GM19240 (cell line): ENCODE measurements around the gene ADD1.
A peak's percentile ranks its signal among the peaks of the same experiment; 100 is the strongest.

Experiments used
- DNase-seq: peaks from one replicate; pipeline ENCODE4 v3.0.0; 2011; ENCODE audit warnings: low spot score; ENCODE audit not compliant: insufficient read length

The ADD1 gene

GRCh38 chr4:2805712-2806389, 37.8 kb upstream of the ADD1 start:
- DNase-seq: no peak

DNA sequence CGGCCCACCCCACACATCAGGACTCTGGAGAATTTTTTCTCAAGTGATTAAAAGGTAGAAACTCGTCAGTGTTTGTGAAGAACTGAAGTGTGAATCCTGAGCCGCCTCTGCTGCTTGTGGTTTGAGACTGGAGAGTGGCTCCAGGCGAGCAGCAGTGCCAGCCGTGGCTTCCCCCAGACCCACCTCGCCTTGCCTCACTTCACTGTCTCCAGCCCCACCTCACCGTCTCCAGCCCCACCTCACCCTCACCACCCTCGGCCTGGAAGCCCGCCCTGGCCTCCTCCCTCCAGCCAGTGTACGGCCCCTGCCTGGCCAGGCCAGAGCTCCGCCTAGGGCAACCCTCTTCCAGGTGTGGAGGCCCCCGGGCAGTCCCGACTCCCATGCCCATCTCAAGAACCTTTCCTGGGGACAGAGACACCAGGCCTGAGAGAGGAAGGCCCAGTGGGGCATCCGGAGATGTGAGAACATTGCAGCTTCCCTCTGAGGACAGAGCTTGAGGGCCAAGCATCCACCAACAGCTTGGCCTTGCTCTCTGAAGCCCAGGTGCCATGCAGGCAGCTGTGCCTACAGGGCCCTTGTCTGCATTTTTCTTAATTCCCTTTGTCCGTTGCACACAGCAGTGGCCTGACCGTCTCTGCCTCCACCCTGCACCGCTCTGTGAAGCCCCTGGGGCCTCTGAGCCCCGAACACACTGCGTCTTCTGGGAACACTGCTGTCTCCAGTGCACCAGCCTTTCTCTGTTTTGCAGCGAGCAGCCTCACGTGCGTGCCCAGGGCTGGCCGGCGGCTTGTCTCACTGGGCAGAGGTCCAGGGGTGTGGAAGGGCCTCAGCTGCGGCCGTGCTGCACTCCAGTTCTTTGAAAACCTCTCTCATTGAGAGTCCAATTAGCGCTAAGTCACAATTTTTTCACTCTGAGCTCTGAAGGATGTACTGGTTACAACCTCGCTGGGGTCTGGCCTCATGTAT, 37.0 kb upstream of the ADD1 start:
- no peak for DNase-seq

GRCh38 chr4:2807571-2807970, 36.1 kb upstream of the ADD1 start:
- DNase-seq: no peak

GRCh38 chr4:2808001-2808400, 35.6 kb upstream of the ADD1 start:
- no peak for DNase-seq

DNA sequence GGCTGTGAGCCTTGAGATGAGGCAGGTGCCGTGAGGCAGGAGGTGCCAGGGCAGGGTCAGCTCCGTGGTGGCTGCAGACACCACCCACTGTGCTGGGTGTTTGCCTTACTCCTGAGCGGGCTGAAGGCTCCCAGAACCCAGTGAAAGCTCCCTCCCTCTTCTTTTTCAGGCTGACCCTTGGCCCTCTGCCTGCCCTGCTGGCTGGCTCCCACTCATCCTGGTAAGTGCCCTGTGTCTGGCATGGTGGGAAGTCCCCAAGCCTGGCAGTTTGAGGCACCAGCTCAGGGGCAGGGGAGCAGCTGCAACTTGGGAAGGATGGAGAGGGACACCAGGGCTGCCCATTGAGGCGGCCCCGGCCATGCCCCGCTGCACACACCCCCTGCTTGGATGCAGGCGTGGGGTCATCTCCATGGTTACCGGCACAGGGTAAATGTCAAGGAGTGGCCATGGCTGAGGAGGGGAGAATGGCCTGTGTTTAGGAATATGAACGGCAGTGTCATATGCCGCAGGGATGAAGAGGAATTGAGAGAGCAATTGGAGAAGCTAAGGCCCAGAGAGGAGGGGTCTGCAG, 33.9 kb upstream of the ADD1 start:
- no peak for DNase-seq

DNA sequence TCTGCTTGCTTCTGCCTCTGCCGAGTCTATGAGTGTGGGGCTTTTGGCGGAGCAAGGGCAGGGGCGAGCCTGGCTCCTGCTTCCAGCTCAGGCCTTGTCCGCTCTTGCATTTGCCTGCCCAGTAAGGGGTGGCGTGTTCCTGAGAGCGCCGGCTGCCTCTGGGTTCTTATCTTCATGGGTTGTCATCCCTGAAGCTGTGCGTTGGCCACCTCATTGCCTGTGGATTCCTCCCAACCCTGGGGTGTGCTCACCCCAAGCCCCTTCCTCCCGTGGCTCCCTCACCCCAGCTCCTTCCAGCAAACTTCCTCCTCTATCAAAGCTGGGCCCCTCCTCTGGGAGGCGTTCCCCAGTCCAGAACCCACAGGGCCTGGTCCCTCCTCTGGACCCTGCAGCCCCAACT, 33.3 kb upstream of the ADD1 start:
- no peak for DNase-seq

- peak; percentile 83 for DNase-seq
Measured at GRCh38 chr4:2811830-2812611, 31.6 kb upstream of the ADD1 start.

GRCh38 chr4:2812612-2813354, 30.9 kb upstream of the ADD1 start:
- DNase-seq: no peak

DNA sequence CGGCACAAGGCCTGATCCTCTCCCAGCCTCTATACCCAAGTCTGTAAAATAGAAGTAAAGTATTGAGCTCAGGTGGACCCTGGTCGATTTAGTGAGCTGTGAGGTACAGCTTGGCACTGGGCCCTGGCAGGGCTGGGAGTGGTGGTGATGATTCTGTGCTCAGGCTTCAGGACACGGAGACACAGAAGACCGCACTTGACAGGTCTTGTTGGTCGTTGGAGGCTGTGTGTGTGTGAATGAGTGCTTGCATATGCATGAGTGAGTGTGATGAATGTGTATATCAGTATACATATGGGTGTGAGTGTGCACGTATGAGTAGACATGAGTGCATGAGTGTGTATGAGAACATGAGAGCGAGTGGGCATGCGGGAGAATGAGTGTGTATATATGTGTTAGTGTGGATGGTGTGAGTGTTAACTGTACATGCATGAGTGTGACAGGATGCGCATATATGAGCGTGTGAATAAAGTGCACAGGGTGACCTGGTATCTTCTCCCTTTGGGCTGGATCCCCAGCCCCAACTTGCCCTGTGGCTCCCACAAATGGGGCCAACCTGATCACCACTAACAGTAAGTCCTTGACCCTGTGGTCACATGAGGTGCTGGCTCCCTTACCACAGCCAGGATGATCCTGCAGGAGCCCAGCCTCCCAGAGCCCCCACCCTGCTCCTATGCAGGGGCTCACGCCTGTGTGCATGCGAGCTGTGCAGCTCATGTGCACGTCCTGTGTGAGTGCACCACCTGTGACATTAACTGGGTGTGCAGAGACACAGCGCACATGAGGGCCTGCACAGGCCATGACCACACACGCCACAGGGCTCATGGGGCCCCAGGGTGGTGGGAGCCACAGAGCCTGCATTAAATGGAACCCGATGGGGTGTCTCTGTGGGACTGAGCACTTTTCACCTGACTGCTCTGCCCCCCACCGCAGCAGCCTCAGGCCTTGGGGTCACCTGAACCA, 29.9 kb upstream of the ADD1 start:
- DNase-seq: no peak

GRCh38 chr4:2814627-2815270, 28.9 kb upstream of the ADD1 start:
- DNase-seq: no peak

DNA sequence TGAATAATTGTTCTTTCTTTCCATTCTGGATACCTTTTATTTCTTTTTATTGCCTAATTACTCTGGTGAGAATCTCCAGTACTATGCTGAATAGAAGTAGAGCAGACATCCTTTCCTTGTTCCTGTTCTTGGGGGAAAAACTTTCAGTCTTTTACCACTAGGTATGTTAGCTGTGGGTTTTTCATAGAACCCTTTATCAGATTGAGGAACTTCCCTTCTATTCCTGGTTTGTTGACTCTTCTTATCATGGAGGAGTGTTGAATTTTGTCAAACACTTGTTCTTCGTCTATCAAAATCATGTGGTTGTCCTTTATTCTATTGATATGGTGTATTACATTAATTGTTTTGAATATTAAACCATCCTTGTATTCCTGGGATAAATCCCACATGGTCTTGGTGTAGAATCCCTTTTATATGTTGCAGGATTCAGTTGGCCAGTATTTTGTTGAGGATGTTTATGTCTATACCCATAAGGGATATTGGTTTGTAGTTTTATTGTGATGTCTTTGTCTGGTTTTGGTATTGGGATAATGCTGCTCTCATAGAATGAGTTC, 27.2 kb upstream of the ADD1 start:
- DNase-seq: no peak

DNA sequence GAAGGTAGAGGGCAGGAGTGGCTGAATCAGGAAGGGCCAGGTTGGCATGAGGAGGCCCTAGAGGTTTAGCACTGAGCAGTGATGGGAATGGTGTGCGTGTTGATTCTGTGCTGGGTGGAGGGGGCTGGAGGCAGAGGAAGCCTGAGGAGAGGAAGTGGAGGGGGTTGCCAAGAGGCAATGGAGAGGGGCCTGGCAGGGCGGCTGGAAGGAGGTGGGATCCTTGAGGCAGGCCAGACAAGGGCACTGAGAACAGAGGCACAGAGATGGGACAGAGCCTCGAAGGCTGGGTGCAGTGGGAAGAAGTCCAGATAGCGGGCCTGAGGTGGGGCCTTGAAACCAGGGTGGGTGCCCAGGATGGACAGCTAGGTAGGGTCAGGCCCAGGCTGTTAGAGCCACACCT, 26.5 kb upstream of the ADD1 start:
- DNase-seq: no peak

DNA sequence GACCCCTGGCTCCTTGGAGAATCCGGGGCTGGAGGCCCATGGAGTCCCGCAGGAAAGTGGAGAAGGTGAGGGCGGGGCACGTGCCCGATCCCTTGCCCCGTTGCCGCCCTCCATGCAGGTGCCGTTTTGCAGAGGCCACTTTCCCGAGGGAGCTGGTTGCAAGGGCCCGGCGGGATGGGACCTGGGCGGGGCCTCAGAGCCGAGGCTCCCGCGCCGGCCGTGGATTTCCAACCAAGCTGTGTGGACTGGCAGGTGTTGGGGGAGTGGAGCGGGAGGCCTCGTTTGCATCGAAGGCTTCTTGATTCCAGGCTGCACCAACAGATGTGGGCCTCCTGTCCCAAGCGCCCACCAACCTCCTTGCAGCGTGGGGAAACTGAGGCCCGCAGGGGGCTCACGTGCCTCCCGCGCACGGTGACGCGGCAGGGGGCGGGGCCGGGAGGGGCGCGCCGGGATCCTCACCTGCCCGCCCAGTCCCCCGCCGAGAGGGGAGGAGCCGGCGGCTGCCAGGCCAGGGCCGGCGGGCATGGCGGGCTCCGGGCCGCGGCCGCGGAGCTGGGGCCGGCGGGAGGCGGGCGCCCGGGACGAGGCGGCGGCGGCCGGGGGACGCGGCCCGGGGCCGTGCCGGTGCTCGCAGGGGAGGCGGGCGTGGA, 25.8 kb upstream of the ADD1 start:
- DNase-seq: no peak

DNA sequence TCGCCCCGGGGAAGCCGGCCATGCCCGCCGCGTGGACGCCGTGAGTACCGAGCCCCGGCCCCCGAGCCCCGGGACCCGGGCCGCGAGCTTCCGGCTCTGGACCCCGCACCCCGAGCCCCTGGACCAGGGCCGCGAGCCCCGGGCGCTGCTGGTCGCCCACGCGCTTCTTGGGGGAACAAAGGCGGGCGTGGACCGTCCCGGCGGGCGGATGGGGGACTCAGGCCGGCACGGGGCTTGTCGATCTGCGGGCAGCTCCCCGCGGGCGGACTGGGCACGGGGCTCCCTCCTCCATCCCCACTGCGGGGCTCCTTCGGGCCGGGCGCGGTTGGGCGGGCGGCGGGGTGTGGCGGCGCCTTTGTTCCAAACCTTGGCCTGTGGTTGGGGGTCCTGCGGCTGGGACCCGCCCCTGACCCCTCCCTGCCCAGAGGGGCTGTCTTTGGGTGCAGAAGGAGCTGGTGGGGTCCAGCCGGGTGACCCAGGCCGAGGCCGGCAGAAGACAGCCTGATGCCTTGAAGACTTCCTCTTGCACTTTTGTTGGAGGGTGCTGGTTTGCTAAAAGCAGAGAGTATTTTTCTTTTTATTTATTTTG, 25.2 kb upstream of the ADD1 start:
- DNase-seq: no peak

DNA sequence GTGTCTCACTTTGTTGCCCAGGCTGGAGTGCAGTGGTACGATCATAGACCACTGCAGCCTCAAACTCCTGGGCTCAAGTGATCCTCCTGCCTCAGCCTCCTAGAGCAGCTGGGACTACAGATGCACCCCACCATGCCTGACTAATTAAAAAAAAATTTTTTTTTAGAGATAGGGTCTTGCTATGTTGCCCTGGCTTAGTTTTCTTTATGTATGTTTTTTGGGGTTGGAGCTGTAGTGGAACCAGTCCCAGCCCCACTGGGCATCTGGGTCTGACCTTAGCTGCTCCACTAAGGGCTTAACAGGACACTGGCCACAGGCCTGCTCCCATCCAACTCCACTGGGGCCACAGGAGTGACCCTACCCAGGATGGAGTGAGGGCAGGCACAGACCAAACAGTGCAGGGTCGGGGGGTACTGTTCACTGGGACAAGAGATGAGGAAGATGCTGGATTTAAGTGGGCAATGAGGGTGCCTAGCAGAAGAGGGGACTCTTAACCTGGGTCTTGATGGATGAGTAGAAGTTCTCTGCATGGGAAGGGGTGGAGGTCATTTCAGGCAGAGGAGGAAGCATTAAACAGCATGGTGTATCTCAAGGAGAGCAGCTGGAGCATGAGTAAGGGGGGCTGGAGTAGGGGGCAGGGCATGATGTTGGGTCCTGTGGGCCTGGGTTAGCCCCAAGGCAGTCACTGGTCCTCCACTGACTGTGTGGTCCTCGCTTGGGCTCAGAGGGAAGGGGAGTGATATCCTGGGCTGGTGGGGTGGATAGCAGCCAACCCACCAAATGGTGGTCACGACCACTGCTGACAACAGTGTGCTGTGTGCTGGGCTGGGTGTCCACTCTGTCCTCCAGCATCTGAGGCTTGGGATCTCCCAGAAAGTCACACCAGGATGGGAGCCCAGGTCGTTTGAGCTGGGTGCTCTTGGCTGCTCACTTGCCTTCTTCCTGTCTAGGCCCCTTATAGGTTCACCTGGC, 24.1 kb upstream of the ADD1 start:
- no peak for DNase-seq

DNA sequence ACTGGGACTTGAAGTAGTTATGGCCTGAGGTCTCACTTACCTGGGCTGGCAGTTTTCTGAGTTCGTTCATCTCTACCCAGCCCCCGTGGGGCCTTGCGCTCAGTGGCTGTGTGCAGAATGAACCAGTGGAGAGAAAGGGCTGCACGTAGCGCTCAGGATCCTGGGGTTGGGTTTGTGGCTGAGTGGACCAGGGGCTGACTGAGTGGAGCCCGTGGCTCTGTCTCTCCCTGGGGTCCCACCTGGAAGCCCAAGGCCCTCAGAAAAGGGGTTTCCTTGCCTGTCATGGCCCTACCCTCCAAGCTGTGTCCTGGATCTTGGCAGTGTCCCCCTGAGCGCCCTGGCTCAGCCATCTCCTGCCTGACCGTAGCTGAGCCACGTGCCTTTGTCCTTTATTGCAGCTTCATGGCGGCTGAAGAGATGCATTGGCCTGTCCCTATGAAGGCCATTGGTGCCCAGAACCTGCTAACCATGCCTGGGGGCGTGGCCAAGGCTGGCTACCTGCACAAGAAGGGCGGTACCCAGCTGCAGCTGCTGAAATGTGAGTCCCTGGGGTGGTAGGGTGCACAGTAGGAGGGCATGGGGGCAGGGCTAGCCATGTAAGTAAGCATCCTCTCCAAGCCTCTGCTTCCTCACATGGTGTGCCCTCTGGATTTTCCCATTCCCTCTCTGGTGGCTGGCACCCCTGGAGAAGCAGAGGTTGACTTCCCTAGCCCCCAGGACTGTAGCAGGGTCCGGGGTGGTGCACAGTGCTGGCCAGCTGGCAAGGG, 23.2 kb upstream of the ADD1 start:
- no peak for DNase-seq
